Stimulated activated CD8-positive, alpha-beta memory T cell treated with anti-CD3 and anti-CD28 coated beads, Interleukin-15, amount 100 ng/mL, for 24 hours (primary cell): ENCODE results near the gene CYP19A1.

ENCODE experiments used
- DNase-seq: peaks from one replicate; pipeline ENCODE4 v3.0.0-alpha.2; 2020; ENCODE audit warnings: low read depth

Gene CYP19A1

GRCh38 chr15:51183076-51183475 lies 155.3 kb downstream of the CYP19A1 start:
- DNase-seq = no peak

GRCh38 chr15:51181905-51182304 lies 156.5 kb downstream of the CYP19A1 start:
- DNase-seq = no peak

GRCh38 chr15:51181221-51181620 lies 157.2 kb downstream of the CYP19A1 start:
- DNase-seq = no peak

- no peak for DNase-seq
Measured at GRCh38 chr15:51180534-51180933, 157.9 kb downstream of the CYP19A1 start.

- no peak for DNase-seq
Measured at GRCh38 chr15:51180011-51180410, 158.4 kb downstream of the CYP19A1 start.

- DNase-seq = no peak
Measured at GRCh38 chr15:51172193-51172592, 166.2 kb downstream of the CYP19A1 start.

GRCh38 chr15:51171634-51171932 lies 166.8 kb downstream of the CYP19A1 start:
- DNase-seq = no peak

GRCh38 chr15:51170882-51171633 lies 167.3 kb downstream of the CYP19A1 start:
- DNase-seq = no peak

- DNase-seq = no peak
Measured at GRCh38 chr15:51168700-51169099, 169.7 kb downstream of the CYP19A1 start.

- DNase-seq = no peak
Measured at GRCh38 chr15:51163843-51164242, 174.6 kb downstream of the CYP19A1 start.

GRCh38 chr15:51162865-51163762 lies 175.3 kb downstream of the CYP19A1 start:
- peak; percentile 20 for DNase-seq

GRCh38 chr15:51161491-51162220 lies 176.7 kb downstream of the CYP19A1 start:
- DNase-seq = no peak

GRCh38 chr15:51160484-51160883 lies 177.9 kb downstream of the CYP19A1 start:
- DNase-seq = no peak
